Measurements from ENCODE around the gene IFNA8. TPM values are rescaled to one million over a fixed set of nuclear protein-coding genes. Genes with fewer than 3 reads are reported as not detected.

The IFNA8 gene
- total RNA-seq, 3 donors from 2014 or later = not detected

DNA sequence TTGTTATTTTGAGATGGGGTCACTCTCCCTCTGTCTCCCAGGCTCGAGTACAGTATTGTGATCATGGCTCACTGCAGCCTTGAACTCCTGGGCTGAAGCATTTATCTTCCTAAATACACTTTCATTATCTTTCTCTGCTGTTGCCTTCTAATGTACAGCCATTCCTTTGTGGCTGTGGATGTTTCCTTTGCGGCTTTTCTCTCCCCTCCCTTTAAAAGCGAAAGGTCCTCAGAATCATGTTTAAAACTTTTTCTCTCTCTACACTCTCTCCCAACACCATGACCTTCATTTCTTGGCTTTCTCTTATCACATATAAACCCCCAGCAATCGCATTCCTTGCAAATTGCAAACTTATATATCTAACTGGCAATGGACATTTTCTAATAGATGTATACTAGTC lies 25.3 kb upstream of the IFNA8 start:
- Histone ChIP-seq H3K9me3 (no peaks in the 10 kb centered on the region), H3K4me1 (ENCODE audit: low read depth) (no peaks in the 10 kb centered on the region), H3K4me3 (no peak overlapping the region), H3K36me3 (ENCODE audit: low read depth) (no peaks in the 10 kb centered on the region)
- no peak for DNase-seq
- TF ChIP-seq CTCF (IDR thresholded peaks at IDR 0.05) = no peak
- intact Hi-C loops (cut with DNase I, micrococcal nuclease) = no loop called here
- no peak for ATAC-seq

DNA sequence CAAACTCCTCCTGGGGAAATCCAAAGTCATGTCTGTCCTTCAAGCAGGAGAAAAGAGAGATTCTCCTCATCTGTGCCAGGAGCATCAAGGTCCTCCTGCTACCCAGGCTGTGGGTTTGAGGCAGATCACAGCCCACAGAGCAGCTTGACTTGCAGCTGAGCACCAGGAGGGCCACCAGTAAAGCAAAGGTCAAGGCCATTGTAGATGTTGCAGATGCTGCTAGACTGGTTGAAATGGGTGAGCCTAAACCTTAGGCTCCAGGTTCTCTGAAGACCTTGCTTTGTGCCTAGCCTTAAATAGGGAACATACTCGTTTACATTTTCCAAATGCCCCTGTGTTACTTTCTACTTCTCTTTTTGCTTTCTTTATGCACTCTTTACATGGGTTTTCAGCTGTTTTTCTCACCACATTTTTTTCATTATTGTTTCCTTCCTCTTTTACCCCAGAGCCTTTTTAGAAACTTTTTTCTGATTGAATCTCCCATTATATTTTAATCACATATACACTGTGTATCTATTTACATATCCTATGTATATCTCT lies 23.7 kb upstream of the IFNA8 start, which contains the start of gene IFNA2:
Gene IFNA2 (minus strand): TSS at position 268 of the 540 bp plus-strand sequence. CDS start 69 bp downstream, at position 199.
- TF ChIP-seq CTCF (IDR thresholded peaks at IDR 0.05) = no peak
- H3K4me1 ChIP-seq (ENCODE audit: low read depth) = no peaks in the 10 kb centered on the region
- no peaks in the 10 kb centered on the region for H3K9me3 ChIP-seq
- intact Hi-C loops (cut with DNase I, micrococcal nuclease) = no loop called here
- no peak for ATAC-seq
- no peaks in the 10 kb centered on the region for H3K36me3 ChIP-seq (ENCODE audit: low read depth)
- no peak within 1 kb of the TSS for H3K4me3 ChIP-seq
- DNase-seq = no peak

- intact Hi-C loops (cut with DNase I, micrococcal nuclease) = loop anchor here in 1 of 2 donors (5.0 kb wide), 1 partner anchor 75 kb away; no protein-coding TSS in a partner anchor
- H3K36me3 ChIP-seq (ENCODE audit: low read depth) = no peaks in the 10 kb centered on the region
- H3K9me3 ChIP-seq = no peaks in the 10 kb centered on the region
- DNase-seq (no peak), ATAC-seq (peak; percentile 80)
- H3K4me1 ChIP-seq (ENCODE audit: low read depth) = no peaks in the 10 kb centered on the region
- no peak overlapping the region for H3K4me3 ChIP-seq
- TF ChIP-seq CTCF (IDR thresholded peaks at IDR 0.05) = no peak
These were observed 16.6 kb upstream of the IFNA8 start for GRCh38 chr9:21392270-21392669.

GRCh38 chr9:21395778-21396717 lies 12.9 kb upstream of the IFNA8 start:
- DNase-seq (peak; percentile 53 to 72 (median 56)), ATAC-seq (peak; percentile 62)
- Histone ChIP-seq H3K9me3 (no peaks in the 10 kb centered on the region), H3K4me1 (ENCODE audit: low read depth) (no peaks in the 10 kb centered on the region), H3K36me3 (ENCODE audit: low read depth) (no peaks in the 10 kb centered on the region), H3K4me3 (no peak overlapping the region)
- intact Hi-C loops (cut with DNase I, micrococcal nuclease) = no loop called here
- TF ChIP-seq CTCF (IDR thresholded peaks at IDR 0.05) = peak; percentile 58

DNA sequence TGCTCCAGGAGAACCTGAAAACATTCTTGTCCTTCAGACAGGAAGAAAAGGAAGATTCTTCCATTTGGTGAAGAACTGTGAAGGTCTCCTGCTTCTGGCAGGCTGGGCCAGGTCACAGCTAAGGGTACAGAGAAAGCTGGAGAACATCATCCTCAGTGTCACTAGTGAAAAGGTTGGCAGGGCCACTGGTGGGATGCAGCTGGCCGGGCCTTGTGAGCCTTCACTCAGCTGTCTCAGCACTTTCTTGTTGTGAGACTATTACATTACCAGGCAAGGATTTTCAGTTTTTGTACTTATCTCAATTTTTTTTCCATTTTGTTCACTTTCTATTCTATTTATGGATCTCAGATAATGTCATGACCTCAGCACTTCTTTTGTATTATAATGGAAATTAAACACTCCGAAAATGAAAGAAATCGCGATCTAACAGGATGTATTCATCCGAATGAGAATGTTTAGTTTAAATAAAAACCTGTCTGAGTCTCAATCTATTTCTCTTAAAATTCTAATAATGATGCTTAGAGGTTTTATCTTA lies 9.9 kb upstream of the IFNA8 start:
- peaks cover 6% of the 10 kb centered on the region for H3K4me1 ChIP-seq (ENCODE audit: low read depth)
- ATAC-seq (no peak), DNase-seq (no peak)
- no peaks in the 10 kb centered on the region for H3K9me3 ChIP-seq
- TF ChIP-seq CTCF (IDR thresholded peaks at IDR 0.05) = no peak
- no peaks in the 10 kb centered on the region for H3K36me3 ChIP-seq (ENCODE audit: low read depth)
- intact Hi-C loops (cut with DNase I, micrococcal nuclease) = no loop called here
- H3K4me3 ChIP-seq = no peak overlapping the region

All from mucosa of descending colon (tissue), 3 donors.